GM21515 (cell line): ENCODE measurements around the gene ST6GALNAC1.

Experiments
- ATAC-seq: cut with Tn5 transposase; IDR thresholded peaks from one replicate; pipeline ENCODE4 v1.9.1; 2021; ENCODE audit not compliant: unreplicated experiment

The ST6GALNAC1 gene

DNA sequence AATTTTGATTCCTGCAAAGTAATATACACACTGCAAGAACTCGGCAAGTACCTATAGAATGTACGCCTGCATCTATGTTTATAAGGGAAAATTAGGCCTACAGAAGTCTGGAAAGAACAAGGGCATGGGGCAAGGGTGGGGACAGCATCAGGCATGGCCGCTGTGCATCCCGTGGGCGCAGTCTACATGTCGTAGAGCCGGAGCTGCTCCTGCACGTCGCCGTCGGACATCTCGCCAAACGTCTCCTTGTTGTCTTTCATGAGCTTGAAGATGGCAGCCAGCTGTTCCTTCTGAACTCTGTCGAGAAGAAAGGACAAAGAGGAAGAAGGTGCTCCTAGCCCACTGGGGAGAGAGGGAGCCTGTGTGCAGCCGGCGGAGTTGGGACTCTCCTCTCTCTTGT, 33.8 kb upstream of the ST6GALNAC1 start:
- ATAC-seq: no peak

DNA sequence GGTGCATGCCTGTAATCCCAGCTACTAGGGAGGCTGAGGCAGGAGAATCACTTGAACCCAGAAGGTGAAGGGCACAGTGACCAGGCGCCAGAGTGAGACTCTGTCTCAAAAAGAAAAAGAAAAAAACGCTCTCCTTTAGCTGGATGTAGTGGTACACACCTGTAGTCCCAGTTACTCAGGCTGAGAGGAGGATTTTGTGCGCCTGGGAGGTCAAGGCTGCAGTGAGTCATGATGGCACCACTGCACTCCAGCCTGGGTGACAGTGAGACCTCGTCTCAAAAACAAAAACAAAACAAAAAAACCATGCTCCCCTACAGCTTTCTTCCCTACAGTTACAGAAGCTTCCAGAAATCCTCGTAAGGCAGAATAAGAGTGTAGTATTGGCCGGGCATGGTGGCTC, 33.1 kb upstream of the ST6GALNAC1 start:
- no peak for ATAC-seq

DNA sequence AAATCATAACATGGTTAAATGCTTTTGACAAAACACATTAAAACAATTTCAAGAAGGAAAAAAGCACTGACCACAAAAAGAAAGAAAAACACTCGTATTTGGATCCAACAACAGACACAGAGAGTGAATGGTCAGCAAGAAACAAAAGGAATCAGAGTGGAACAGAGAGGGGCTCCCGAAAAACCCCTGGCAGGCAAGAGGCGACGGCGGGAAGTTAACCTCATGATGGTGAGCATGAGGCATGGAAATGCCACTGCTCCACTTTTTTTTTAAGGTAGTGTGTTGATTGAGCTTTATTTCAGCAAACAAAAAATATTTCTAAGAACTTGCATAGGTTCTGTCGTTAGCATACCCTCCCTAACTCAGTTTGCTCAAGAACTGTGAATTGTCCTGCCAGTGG, 32.1 kb upstream of the ST6GALNAC1 start:
- no peak for ATAC-seq

DNA sequence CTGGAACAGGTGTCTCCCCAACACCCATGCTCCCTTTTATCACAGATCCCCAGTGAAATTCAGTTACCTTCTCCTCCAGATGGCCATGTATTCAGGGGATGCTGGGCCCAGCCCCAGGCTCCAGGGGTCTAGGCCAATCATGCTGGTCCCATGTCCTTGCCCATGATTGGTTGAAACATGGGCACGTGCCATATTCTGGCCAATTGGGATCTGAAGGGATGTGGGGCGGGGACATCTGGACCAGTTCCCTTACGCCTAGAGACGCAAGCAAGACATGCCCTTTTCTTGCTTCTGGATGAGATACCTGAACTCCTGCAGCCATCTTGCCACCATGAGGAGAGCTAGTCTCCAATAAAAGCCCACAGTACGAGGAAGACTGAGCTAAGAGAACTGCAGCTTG, 31.0 kb upstream of the ST6GALNAC1 start:
- no peak for ATAC-seq

DNA sequence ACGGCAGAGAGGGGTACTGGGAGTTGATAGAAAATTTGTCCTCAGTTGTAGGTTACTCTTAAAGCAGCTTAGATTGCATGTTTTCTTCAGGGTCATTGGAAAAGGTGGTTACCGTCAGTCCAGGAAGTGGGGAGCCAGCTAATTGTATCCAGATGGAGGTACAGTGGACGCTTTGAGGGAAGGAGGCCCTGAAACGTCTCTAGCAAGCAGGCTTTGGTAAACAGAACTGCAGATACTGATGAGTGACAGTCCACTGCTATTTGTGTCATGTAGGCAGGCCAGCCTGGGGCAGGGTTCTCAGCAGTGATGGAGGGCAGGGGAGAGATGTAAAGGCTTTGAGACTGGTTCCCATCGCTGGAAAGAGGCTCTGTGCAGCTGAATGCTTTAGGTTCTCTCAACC, 30.2 kb upstream of the ST6GALNAC1 start:
- no peak for ATAC-seq

DNA sequence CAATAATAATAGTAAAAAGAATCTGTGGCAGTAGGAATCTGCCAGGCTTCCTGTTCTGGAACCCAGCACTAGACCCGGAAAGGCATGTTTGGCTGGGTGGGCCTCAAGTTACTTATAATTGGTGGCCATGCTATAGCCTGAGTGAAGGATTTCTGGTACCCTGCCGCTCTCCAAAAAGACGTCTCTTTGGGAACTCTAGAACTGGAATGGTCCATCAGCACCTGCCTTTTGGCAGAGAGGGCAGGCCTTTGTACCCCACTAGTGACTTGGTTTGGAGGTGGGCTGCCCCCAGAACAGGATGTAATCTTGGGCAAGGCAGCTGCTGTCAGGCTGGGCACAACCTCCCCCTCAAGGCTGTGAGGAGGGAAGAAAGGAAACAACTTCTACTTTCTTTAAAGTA, 29.3 kb upstream of the ST6GALNAC1 start:
- ATAC-seq: no peak

DNA sequence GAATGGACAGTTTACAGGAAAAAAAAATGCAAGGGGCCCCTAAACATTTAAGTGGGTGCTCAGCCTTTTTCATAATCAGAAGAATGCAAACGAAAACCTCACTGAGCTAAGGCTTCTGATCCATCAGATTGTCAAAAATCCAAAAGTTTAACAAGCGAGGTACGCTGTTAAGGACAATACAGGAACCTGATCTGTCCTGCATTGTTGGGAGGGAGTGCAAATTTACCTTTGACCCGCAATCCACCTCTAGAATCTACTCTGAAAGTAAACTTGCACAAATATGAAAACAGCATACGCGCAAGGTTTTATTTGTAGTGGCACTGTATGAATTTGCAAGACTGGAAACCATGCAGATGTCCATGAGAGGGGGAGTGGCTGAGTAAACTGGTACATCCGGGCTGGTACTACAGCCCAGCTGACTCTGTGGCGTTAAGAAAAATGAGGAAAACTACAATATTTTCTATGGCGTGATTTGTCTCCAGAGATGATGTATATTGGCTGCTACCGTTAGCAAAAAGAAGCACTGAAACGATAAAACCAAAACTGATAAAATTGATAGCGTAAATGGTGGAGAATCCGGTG, 28.8 kb upstream of the ST6GALNAC1 start:
- no peak for ATAC-seq

DNA sequence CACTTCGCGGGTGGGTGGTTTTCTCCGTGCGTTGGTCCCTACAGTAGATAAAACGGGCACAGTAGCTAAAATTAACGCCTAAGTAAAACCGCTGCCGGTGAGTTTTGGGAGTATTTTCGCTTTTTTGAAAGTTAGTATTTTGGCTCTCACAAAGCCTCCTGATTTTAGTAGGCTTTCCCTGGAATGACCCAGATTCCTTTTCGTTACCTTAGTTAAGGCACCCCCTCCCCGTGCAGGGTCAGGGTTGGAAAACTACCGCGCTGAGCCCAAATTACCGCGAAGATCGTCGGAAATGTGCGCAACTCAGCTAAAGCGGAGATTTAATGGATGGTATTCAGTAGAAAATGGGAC, 28.3 kb upstream of the ST6GALNAC1 start:
- no peak for ATAC-seq

DNA sequence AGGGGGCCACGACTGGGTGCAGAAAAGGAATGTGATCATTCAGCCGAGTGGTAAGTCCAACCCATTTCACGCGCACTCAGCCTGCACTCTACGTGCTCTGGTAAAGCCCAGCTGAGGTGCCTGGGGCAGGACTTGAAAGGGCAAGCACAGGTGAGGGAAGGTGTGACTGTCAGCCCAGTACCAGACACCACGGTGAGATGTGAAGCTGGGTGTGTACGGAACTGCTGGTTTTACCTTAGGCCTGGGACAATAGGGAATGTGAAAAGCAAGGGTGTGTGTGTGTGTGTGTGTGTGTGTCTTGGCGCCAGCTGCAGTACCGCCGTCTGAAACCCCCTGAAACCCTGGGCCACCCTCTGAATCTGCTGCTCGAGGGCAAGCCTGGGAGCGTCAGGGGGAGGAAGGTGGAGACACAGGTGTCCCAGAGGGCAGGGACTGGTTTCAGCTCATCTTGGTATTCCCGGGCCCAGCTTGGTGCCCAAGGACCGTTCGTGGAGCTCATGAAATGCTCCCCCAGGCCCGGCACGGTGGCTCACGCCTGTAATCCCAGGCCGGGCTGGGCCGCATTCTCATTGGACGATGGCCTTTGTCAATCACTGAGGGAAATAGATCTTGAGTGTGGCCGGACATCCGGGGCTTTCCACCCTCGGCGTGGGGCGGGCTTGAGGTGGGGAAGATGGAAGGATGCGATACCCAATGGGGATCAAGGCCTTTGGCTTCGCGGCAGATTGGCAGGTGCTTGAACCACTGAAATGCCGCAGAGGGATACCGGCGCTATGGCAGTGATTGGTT, 27.8 kb upstream of the ST6GALNAC1 start:
- peak; percentile 97 for ATAC-seq

DNA sequence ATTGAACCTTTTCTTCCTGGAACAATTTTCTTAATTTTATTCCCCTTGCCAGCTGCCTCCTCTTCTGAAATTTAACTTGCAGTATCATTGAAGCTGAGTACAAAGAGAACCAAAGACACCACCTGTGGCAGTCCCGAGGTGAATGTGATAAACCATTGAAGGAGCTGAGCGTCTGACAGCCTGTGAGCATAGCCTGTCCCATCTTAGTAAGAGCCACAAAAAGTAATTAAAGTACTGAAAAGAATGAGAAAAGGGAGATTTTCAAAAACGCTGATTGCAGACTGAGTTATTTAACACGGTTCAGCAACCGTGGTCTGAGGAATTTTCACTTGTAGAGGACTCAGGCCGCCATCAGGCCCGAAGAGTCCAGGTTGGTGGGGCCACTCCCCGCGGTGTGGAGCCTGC, 27.2 kb upstream of the ST6GALNAC1 start:
- ATAC-seq: no peak

DNA sequence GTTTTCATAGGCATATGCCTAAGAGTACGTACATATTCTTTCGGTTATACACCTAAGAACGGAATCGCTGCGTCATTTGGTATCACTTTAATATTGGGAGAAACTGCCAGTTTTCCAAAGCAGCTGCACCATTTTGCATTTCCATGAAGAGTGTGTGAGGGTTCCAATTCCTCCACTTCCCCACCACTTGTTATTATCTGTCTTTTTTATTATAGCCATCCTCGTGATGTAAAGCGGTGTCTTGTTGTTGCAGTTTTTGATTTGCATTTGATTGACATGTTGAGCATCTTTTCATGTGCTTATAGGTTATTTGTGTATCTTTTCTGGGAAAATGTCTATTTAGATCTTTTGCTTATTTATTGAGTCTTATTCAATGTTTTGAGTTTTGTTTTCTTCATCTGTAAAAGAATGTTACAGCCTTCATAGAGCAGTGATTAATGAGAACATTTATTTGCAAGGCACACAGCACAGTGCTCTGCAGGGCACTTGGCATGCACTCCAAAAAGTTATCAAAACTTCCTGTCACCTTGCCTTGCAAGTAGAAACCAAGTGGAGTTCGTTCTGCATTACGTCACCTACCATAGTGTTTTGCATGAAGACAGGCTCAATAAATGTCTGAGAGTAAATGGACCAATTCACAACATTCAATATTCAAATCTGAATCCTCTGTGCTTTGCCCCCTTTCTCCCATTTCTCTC, 26.6 kb upstream of the ST6GALNAC1 start:
- ATAC-seq: no peak

DNA sequence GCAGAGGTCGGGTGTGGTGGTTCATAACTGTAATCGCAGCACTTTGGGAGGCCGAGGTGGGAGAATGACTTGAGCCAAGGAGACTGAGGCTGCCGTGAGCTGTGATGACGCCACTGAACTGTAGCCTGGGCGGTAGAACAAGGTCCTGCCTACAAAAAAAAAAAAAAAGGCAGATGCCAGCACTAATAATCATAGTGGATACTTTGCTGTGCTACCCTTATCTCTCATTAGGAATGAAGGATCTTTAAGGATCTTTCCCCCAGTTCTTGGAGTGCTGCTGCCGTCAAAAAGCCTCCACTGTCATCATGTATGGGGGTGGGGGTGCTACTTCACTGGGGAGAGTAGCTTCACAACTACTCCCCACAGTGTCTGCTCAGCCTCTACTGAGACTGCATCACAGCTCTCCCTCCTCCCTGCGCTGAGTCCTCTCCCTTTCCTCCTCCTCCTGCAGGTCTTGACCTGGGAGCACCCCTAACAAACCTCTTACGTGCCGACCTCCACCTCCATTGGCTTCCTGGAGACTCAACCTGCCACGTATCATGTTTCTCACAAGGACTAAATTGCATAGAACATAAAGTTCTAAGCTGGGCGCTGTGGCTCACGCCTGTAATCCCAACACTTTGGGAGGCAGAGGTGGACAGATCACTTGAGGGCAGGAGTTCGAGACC, 24.4 kb upstream of the ST6GALNAC1 start:
- ATAC-seq: no peak

DNA sequence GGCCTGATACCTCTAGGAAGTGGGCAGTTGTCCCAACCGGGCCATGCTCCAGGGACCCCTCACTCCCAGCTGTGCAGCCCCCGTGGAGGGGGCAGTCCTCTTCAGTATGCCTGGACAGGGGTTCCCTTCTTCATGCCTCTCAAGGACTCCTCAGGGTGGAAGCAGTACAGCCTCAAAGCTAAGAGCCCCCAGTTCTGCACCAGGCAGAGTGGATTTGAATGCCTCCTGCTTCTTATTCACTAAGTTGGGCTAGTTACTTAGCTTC, 23.9 kb upstream of the ST6GALNAC1 start:
- no peak for ATAC-seq

DNA sequence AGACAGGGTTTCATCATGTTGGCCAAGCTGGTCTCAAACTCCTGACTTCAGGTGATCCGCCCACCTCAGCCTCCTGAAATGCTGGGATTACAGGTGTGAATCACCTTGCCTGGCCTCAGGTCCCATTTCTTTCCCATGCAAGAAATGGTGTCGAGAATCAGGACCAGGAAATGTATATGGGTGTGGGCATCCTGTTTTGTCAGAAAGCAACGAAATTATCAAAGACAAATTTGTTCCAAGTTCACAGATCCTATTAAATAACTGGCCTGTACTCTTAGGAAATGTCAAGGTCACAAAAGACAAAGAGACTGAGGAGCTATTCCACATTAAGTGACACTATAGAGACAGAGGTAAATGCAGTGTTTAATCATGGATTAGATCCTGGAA, 17.1 kb upstream of the ST6GALNAC1 start:
- no peak for ATAC-seq

DNA sequence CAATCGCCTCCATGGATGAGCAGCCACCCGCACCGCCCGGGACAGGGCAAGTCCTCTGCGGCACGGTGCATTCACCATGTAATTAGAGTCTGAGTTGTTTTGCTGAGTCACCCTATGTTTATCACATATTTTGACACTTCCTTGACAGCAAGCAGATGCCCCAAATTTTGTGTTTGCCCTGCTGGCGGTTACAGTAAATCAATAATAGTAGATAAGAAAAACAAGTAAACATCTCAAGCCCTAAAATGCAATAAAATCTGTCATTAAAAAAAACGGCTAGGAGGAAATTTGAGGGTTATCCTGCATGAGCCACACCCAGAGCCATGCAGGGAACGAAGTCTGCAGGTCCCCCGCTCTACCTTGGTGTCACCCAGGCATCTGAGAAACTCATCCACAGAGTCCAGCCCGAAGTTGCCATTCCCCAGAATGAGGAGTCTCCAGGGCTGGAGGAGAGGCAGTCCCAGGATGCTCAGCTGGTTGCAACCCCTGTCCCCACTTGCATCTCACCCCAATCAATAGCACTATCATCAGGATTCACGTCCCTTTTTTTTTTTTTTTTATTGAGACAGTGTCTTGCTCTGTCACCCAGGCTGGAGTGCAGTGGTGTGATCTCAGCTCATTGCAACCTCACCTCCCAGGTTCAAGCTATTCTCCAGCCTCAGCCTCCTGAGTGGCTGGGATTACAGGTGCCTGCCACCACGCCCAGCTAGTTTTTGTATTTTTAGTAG, 16.5 kb upstream of the ST6GALNAC1 start:
- ATAC-seq: no peak

DNA sequence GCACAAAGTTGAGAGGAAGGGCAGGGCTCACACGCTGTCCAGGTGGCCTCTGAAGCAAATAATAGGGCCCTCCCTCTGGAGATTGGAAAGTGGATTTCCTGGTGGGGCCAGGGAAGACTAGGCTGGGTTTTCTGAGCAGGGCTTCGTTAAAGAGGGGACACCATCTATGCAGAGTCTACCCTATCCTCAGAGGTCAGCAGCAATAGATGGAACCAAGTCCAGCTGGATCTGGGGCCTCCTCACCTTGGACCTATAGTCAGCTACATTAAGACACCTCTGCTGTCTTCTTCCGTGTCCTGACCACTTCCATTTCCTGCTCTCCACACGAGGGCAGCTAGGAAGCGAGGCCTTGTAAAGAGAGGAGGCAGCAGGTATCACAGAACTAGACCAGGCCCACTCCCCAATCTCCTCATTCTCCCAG, 14.7 kb upstream of the ST6GALNAC1 start:
- ATAC-seq: no peak

DNA sequence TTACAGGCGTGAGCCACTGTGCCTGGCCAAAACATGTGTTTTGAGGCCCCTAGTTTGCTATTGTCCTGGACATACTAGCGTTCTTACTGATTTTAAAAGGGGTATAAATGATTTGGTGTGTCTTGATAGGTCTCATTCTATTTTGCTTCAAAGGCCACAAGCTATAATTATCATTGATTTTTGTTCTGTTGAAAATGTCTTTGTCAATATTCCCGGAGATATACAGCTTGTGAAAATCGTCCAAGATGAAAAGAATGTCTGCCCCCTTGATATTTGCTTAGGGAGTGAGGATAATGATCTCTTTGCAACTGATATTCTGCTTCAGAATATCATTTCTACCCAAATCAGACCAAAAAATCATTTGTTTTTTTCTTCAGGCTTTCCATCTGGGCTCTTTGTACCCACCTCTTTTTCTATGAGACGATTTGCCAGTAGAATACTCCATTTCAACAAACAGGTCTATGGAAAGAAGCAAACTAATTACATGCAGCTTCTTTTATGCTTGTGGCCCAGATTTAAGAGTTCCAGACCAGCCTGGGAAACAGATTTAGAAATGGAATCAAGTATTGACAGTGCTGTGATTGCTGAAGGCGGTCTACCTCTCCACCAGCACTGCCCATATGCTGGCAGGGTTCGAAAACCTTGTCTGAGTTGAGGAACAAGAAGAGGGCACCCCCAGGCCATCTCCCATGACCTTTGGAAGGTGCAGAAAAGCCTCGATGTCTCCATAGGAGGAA, 14.1 kb upstream of the ST6GALNAC1 start:
- ATAC-seq: no peak

DNA sequence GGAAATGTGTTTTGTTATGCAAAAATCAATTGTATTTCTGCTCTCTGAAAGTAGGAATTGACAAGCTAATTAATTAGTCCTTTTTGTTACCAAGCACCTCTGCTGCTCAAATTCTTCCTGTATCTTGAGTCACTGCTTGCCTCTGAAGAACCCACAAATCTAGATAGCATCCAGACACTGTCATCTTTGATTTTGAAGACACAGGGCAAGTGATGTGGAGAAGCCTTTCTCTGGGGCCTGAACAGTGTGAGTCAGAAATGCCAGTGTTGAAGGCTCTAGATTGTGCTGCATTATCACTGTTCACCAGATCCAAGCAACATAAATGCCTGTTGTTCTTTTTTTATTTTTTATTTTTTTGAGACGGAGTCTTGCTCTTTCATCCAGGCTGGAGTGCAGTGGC, 10.9 kb upstream of the ST6GALNAC1 start:
- no peak for ATAC-seq

DNA sequence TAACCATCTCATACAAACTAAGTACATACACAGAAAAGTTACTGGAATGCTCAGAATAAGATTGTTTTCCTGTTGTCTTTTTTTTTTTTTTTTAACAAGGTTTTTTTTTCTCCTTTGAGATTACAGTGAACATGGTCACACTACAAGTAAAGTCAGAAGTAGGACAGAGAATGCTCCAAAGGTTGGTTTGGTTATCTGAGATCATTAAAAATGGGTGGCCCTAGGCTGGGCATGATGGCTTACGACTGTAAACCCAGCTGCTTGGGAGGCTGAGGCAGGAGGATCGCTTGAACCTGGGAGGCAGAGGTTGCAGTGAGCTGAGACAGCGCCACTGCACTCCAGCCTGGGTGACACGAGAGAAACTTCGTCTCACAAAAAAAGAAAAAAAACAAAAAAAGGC, 6.9 kb upstream of the ST6GALNAC1 start:
- no peak for ATAC-seq

DNA sequence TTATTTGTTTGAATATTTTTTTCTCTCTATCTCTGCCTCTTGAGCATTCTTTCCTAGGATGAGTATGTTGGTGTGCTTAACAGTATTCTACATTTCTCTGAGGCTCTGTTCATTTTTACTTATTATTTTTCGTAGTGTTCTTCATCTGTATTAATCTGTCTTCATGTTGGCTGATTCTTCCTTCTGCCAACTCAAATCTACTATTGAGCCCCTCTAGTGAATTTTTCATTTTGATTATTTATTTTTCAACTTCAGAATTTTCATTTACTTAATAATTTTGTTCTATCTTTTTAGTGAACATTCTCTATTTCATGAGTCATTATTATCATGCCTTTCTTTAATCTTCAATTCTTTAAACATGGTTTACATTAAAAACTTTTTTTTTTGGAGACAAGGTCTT, 3.2 kb upstream of the ST6GALNAC1 start:
- ATAC-seq: no peak

DNA sequence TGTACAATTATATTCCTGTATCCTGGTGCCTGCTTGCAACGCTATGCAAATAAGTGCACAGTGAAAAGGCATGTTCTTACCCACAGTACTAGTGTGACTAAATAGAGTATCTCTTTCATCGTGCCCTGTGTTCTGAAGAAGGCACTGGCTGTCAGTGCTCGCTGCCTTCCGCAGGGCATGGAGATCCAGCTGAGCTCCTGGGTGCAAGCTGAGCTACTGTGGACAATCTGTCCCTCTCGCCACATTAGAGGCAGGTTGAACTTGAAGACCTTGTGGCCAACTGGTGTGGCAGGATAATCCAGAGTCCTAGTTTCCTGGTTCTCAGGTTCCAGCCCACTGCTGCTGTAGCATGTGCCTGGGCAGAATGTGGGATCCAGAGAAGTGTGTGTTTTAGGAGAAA, 1.9 kb upstream of the ST6GALNAC1 start:
- ATAC-seq: no peak
